HepG2 (cell line): ENCODE measurements around the gene CXCL10. TPM values are rescaled to one million over a fixed set of nuclear protein-coding genes. Genes with fewer than 3 reads are reported as not detected.

ENCODE experiments used
- CEBPG ChIP-seq: IDR thresholded peaks from 2 replicates; pipeline ENCODE4 v1.6.1; 2016
- DR1 ChIP-seq: sonication (generic); formaldehyde crosslinking; IDR thresholded peaks from 2 replicates; pipeline ENCODE4 v1.8.0; 2021; ENCODE audit warnings: mild to moderate bottlenecking, missing genetic modification reagents, inconsistent platforms
- FOXP4 ChIP-seq: sonication (generic); formaldehyde crosslinking; IDR thresholded peaks from 2 replicates; pipeline ENCODE4 v1.4.0; 2020; ENCODE audit warnings: missing genetic modification reagents
- HOXA3 ChIP-seq: sonication (generic); formaldehyde crosslinking; IDR thresholded peaks from 2 replicates; pipeline ENCODE4 v1.5.0; 2020; ENCODE audit warnings: missing genetic modification reagents
- MED8 ChIP-seq: sonication (generic); formaldehyde crosslinking; IDR thresholded peaks from 2 replicates; pipeline ENCODE4 v1.8.1; 2023; ENCODE audit warnings: mild to moderate bottlenecking, missing genetic modification reagents; ENCODE audit not compliant: insufficient replicate concordance
- NFYB ChIP-seq: sonication (generic); formaldehyde crosslinking; IDR thresholded peaks from 2 replicates; pipeline ENCODE4 v1.4.0; 2020; ENCODE audit warnings: missing genetic modification reagents
- NR2C2 ChIP-seq: sonication (generic); formaldehyde crosslinking; IDR thresholded peaks from 2 replicates; pipeline ENCODE4 v1.4.0; 2020; ENCODE audit warnings: missing genetic modification reagents, mild to moderate bottlenecking, moderate library complexity, borderline replicate concordance
- RERE ChIP-seq: IDR thresholded peaks from 2 replicates; pipeline ENCODE4 v1.6.1; 2016; ENCODE audit warnings: low read depth, missing genetic modification reagents, missing compliant biosample characterization
- RXRB ChIP-seq: IDR thresholded peaks from 2 replicates; pipeline ENCODE4 v1.6.1; 2016; ENCODE audit warnings: borderline replicate concordance, missing genetic modification reagents, missing compliant biosample characterization
- SOX13 ChIP-seq, 3 experiments: fragments of 450-650 bp in 1 of 3; sonication (generic) in 1 of 3; formaldehyde crosslinking in 1 of 3; IDR thresholded peaks in 2 of 3; conservative IDR thresholded peaks in 1 of 3; 2 replicates each; pipeline versions ENCODE4 v1.5.0 to v1.6.1; 2016 to 2020; ENCODE audit warnings: antibody characterized with exemption in 1 of 3, mild to moderate bottlenecking in 1 of 3, missing compliant biosample characterization in 1 of 3, missing genetic modification reagents in 1 of 3, moderate library complexity in 1 of 3
- SOX6 ChIP-seq, 2 experiments: fragments of 450-650 bp in 1 of 2; sonication (generic) in 1 of 2; formaldehyde crosslinking in 1 of 2; IDR thresholded peaks; 2 replicates each; pipeline versions ENCODE4 v1.4.0 to v1.6.1; 2017 to 2020; ENCODE audit warnings: antibody characterized with exemption in 1 of 2, mild to moderate bottlenecking in 1 of 2, missing genetic modification reagents in 1 of 2
- SRF ChIP-seq: IDR thresholded peaks from 2 replicates; pipeline ENCODE4 v1.6.1; 2011; ENCODE audit warnings: mild to moderate bottlenecking, low read depth, low read length, moderate library complexity
- ZBTB20 ChIP-seq: sonication (generic); formaldehyde crosslinking; IDR thresholded peaks from 2 replicates; pipeline ENCODE4 v1.8.1; 2023; ENCODE audit warnings: missing genetic modification reagents, low read depth, mild to moderate bottlenecking, borderline replicate concordance
- ZBTB21 ChIP-seq: sonication (generic); formaldehyde crosslinking; IDR thresholded peaks from 2 replicates; pipeline ENCODE4 v1.4.0; 2020; ENCODE audit warnings: missing genetic modification reagents
- ZFP91 ChIP-seq: sonication (generic); formaldehyde crosslinking; IDR thresholded peaks from 2 replicates; pipeline ENCODE4 v1.9.0; 2022; ENCODE audit warnings: missing genetic modification reagents, mild to moderate bottlenecking, borderline replicate concordance
- ZNF335 ChIP-seq: sonication (generic); formaldehyde crosslinking; IDR thresholded peaks from 2 replicates; pipeline ENCODE4 v1.4.0; 2020; ENCODE audit warnings: missing genetic modification reagents
- ZNF33A ChIP-seq: sonication (generic); formaldehyde crosslinking; IDR thresholded peaks from 2 replicates; pipeline ENCODE4 v1.5.1; 2020; ENCODE audit warnings: missing genetic modification reagents, mild to moderate bottlenecking, moderate library complexity, borderline replicate concordance
- ZNF350 ChIP-seq: sonication (generic); formaldehyde crosslinking; IDR thresholded peaks from 2 replicates; pipeline ENCODE4 v1.4.0; 2020; ENCODE audit warnings: mild to moderate bottlenecking, low read depth, missing genetic modification reagents, borderline replicate concordance
- ZNF644 ChIP-seq: IDR thresholded peaks from 2 replicates; pipeline ENCODE4 v1.6.1; 2016; ENCODE audit warnings: low read depth
- polyA plus RNA-seq, 8 experiments: library from polyadenylated mRNA; depleted of rRNA in 3 of 8; stranded (reverse) in 7 of 8; unstranded in 1 of 8; fragments of >200 nt; fragmentation: Illumina TruSeq in 4 of 8; extraction: Trizol in 4 of 8; gene quantifications; 2 replicates each; pipeline versions ENCODE4 v1.2.1 to v1.2.3, GENCODE V29; 2011 to 2016; ENCODE audit warnings: low read depth in 4 of 8, missing spikeins in 1 of 8, mixed read lengths in 1 of 8; ENCODE audit not compliant: insufficient read depth in 1 of 8
- total RNA-seq, 5 experiments: library from RNA; depleted of rRNA; stranded (reverse); fragments of >200 nt; fragmentation: Illumina TruSeq; extraction: Trizol; gene quantifications; 2 replicates each; pipeline ENCODE4 v1.2.3, GENCODE V29; 2016; ENCODE audit warnings: low read depth in 1 of 5
- TF ChIP-seq, protein P1 (sequence below): sonication (generic); formaldehyde crosslinking; IDR thresholded peaks from 2 replicates; pipeline ENCODE4 v1.4.0; 2020; ENCODE audit warnings: mild to moderate bottlenecking, missing genetic modification reagents

CXCL10 gene
- total and polyA plus RNA-seq, 2 of the 13 experiments (the other 11 are each of a cell fraction or from before 2014, with no cell fraction given): not detected

GRCh38 chr4:76058888-76059426, 35.7 kb upstream of the CXCL10 start (continued):
- TF ChIP-seq RERE: no peak
- TF ChIP-seq ZNF644: 0 out of 2 replicates have a peak, but pooled peaks have one; percentile 13
- TF ChIP-seq, protein P1, sequence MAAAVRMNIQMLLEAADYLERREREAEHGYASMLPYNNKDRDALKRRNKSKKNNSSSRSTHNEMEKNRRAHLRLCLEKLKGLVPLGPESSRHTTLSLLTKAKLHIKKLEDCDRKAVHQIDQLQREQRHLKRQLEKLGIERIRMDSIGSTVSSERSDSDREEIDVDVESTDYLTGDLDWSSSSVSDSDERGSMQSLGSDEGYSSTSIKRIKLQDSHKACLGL (CRISPR knock-in tag): no peak
- no peak for TF ChIP-seq DR1 (CRISPR knock-in tag)
- 0 out of 2 replicates have a peak, but pooled peaks have one; percentile 42 for TF ChIP-seq FOXP4 (CRISPR knock-in tag)
- peak; percentile 76 for TF ChIP-seq NFYB (CRISPR knock-in tag)
- TF ChIP-seq RXRB: peak; percentile 35; the same call in 1 of the 2 replicates
- TF ChIP-seq SOX6 (IDR thresholded peaks at IDR 0.05): no peak
- TF ChIP-seq SOX6 (CRISPR knock-in tag; IDR thresholded peaks at IDR 0.05): peak; percentile 32; the same call in 1 of the 2 replicates
- TF ChIP-seq NR2C2 (CRISPR knock-in tag): peak; percentile 86
- no peak for TF ChIP-seq MED8 (CRISPR knock-in tag)
- TF ChIP-seq ZNF33A (CRISPR knock-in tag): no peak
- no peak for TF ChIP-seq SOX13 (IDR thresholded peaks at IDR 0.05)
- peak in 1 of 2 experiments; percentile 22; a peak in 1 of 4 replicates for TF ChIP-seq SOX13 (CRISPR knock-in tag; conservative IDR thresholded peaks at IDR 0.05 in 1 of 2, IDR thresholded peaks at IDR 0.05 in 1 of 2)
- no peak for TF ChIP-seq ZNF350 (CRISPR knock-in tag)
- TF ChIP-seq CEBPG (CRISPR knock-in tag): peak; percentile 49
- TF ChIP-seq ZBTB20 (CRISPR knock-in tag): peak; percentile 97; the same call in 1 of the 2 replicates
- peak; percentile 64 for TF ChIP-seq HOXA3 (CRISPR knock-in tag)
- TF ChIP-seq SRF: peak; percentile 77; the same call in 1 of the 2 replicates
- TF ChIP-seq ZBTB21 (CRISPR knock-in tag): peak; percentile 59; the same call in 1 of the 2 replicates
- TF ChIP-seq ZFP91 (CRISPR knock-in tag): no peak
- no peak for TF ChIP-seq ZNF335
